Measurements from ENCODE around the gene GHRHR.

The GHRHR gene

GRCh38 chr7:30989008-30989823, 25.5 kb downstream of the GHRHR start:
- TF ChIP-seq GATA2 (IDR thresholded peaks at IDR 0.05; ENCODE audit: low read depth, low read length): no peak
- TF ChIP-seq GATA3 (IDR thresholded peaks at IDR 0.05; ENCODE audit: low read depth, low read length): no peak

- TF ChIP-seq GATA2 (IDR thresholded peaks at IDR 0.05; ENCODE audit: low read depth, low read length) (no peak), GATA3 (IDR thresholded peaks at IDR 0.05; ENCODE audit: low read depth, low read length) (no peak)
These were observed 26.3 kb downstream of the GHRHR start for GRCh38 chr7:30989824-30990672.

- TF ChIP-seq GATA2 (IDR thresholded peaks at IDR 0.05; ENCODE audit: low read depth, low read length) (no peak), GATA3 (IDR thresholded peaks at IDR 0.05; ENCODE audit: low read depth, low read length) (no peak)
These were observed 27.0 kb downstream of the GHRHR start for GRCh38 chr7:30990673-30991170.

GRCh38 chr7:30992414-30992813, 28.7 kb downstream of the GHRHR start:
- no peak for TF ChIP-seq GATA3 (IDR thresholded peaks at IDR 0.05; ENCODE audit: low read depth, low read length)
- TF ChIP-seq GATA2 (IDR thresholded peaks at IDR 0.05; ENCODE audit: low read depth, low read length): no peak

GRCh38 chr7:30994206-30995100, 30.7 kb downstream of the GHRHR start:
- TF ChIP-seq GATA3 (IDR thresholded peaks at IDR 0.05; ENCODE audit: low read depth, low read length) (no peak), GATA2 (IDR thresholded peaks at IDR 0.05; ENCODE audit: low read depth, low read length) (no peak)

GRCh38 chr7:30995536-30995935, 31.8 kb downstream of the GHRHR start:
- TF ChIP-seq GATA2 (IDR thresholded peaks at IDR 0.05; ENCODE audit: low read depth, low read length) (no peak), GATA3 (IDR thresholded peaks at IDR 0.05; ENCODE audit: low read depth, low read length) (no peak)

- no peak for TF ChIP-seq GATA3 (IDR thresholded peaks at IDR 0.05; ENCODE audit: low read depth, low read length)
- no peak for TF ChIP-seq GATA2 (IDR thresholded peaks at IDR 0.05; ENCODE audit: low read depth, low read length)
These were observed 32.5 kb downstream of the GHRHR start for GRCh38 chr7:30996256-30996655.

- TF ChIP-seq GATA2 (IDR thresholded peaks at IDR 0.05; ENCODE audit: low read depth, low read length) (no peak), GATA3 (IDR thresholded peaks at IDR 0.05; ENCODE audit: low read depth, low read length) (no peak)
These were observed 33.1 kb downstream of the GHRHR start for GRCh38 chr7:30996883-30997282.

- no peak for TF ChIP-seq GATA2 (IDR thresholded peaks at IDR 0.05; ENCODE audit: low read depth, low read length)
- TF ChIP-seq GATA3 (IDR thresholded peaks at IDR 0.05; ENCODE audit: low read depth, low read length): no peak
These were observed 33.6 kb downstream of the GHRHR start for GRCh38 chr7:30997316-30997715.

- no peak for TF ChIP-seq GATA2 (IDR thresholded peaks at IDR 0.05; ENCODE audit: low read depth, low read length)
- TF ChIP-seq GATA3 (IDR thresholded peaks at IDR 0.05; ENCODE audit: low read depth, low read length): no peak
These were observed 34.4 kb downstream of the GHRHR start for GRCh38 chr7:30998180-30998579.

GRCh38 chr7:31000161-31000693, 36.5 kb downstream of the GHRHR start:
- TF ChIP-seq GATA2 (IDR thresholded peaks at IDR 0.05; ENCODE audit: low read depth, low read length): no peak

- no peak for TF ChIP-seq GATA3 (IDR thresholded peaks at IDR 0.05; ENCODE audit: low read depth, low read length)
- TF ChIP-seq GATA2 (IDR thresholded peaks at IDR 0.05; ENCODE audit: low read depth, low read length): no peak
These were observed 37.0 kb downstream of the GHRHR start for GRCh38 chr7:31000779-31001178.

GRCh38 chr7:31002256-31002655, 38.5 kb downstream of the GHRHR start:
- TF ChIP-seq GATA3 (IDR thresholded peaks at IDR 0.05; ENCODE audit: low read depth, low read length): no peak
- no peak for TF ChIP-seq GATA2 (IDR thresholded peaks at IDR 0.05; ENCODE audit: low read depth, low read length)

Data from SH-SY5Y (cell line).